Neural crest cell (in vitro differentiated cells): ENCODE results near the gene TBXAS1. TPM values are rescaled to one million over a fixed set of nuclear protein-coding genes. Genes with fewer than 3 reads are reported as not detected.

Experiments
- DNase-seq: peaks from one replicate; pipeline ENCODE4 v3.0.0; 2021; ENCODE audit warnings: low read depth, mixed read lengths, low spot score
- H3K27ac Mint-ChIP-seq: one replicate; pipeline ENCODE4 v1.8.0; 2021; ENCODE audit warnings: mild to moderate bottlenecking, mixed read lengths; ENCODE audit not compliant: unreplicated experiment
- H3K27me3 Mint-ChIP-seq: 2 replicates; pipeline ENCODE4 v1.8.0; 2021; ENCODE audit warnings: low read depth, mild to moderate bottlenecking, mixed read lengths
- H3K36me3 Mint-ChIP-seq: 2 replicates; pipeline ENCODE4 v1.8.0; 2021; ENCODE audit warnings: low read depth, mild to moderate bottlenecking, mixed read lengths
- H3K4me1 Mint-ChIP-seq: 2 replicates; pipeline ENCODE4 v1.8.0; 2021; ENCODE audit warnings: mixed read lengths
- H3K4me3 Mint-ChIP-seq: one replicate; pipeline ENCODE4 v1.8.0; 2021; ENCODE audit warnings: mild to moderate bottlenecking, mixed read lengths
- H3K9me3 Mint-ChIP-seq: 2 replicates; pipeline ENCODE4 v1.8.0; 2021; ENCODE audit warnings: mixed read lengths
- CTCF ChIP-seq: fragments of 200-600 bp; sonication (generic); conservative IDR thresholded peaks from 2 replicates; pipeline ENCODE4 v1.5.0; 2021; ENCODE audit warnings: antibody characterized with exemption, mild to moderate bottlenecking
- total RNA-seq: library from RNA; stranded (reverse); gene quantifications from 2 replicates; pipeline ENCODE4 v1.2.1, GENCODE V29; 2021

TBXAS1 gene
- total RNA-seq, 1 donor from 2014 or later: 5.7 TPM

GRCh38 chr7:140024585-140024984 lies 195.5 kb downstream of the TBXAS1 start:
- H3K4me1 Mint-ChIP-seq: no peaks in the 10 kb centered on the region
- no peak for DNase-seq
- TF ChIP-seq CTCF: no peak
- H3K27ac Mint-ChIP-seq: no peak overlapping the region
- H3K4me3 Mint-ChIP-seq: no peak overlapping the region
- H3K36me3 Mint-ChIP-seq: no peaks in the 10 kb centered on the region
- H3K9me3 Mint-ChIP-seq: no peaks in the 10 kb centered on the region
- no peaks in the 10 kb centered on the region for H3K27me3 Mint-ChIP-seq

DNA sequence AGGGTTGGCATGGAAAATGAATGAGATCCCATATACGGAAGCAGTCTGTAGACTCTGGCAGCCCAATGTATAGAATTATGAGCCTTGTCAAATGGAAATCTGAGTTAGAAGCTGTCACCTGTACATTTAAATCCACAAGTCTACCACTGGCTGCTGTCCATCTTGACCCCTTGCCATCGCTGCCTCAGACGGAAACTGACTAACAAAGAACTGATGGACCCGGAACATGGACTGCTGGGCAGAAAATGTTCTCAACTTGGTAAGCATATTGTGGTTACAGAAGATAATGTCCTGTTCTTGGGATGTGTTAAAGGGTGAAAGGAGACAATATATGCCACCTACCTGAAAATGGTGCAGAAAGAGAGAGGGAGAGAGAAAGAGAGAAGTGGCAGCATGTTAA lies 196.2 kb downstream of the TBXAS1 start:
- H3K27me3 Mint-ChIP-seq: no peaks in the 10 kb centered on the region
- H3K9me3 Mint-ChIP-seq: no peaks in the 10 kb centered on the region
- no peak for DNase-seq
- H3K4me1 Mint-ChIP-seq: no peaks in the 10 kb centered on the region
- no peak for TF ChIP-seq CTCF
- no peak overlapping the region for H3K27ac Mint-ChIP-seq
- H3K4me3 Mint-ChIP-seq: no peak overlapping the region
- H3K36me3 Mint-ChIP-seq: no peaks in the 10 kb centered on the region

DNA sequence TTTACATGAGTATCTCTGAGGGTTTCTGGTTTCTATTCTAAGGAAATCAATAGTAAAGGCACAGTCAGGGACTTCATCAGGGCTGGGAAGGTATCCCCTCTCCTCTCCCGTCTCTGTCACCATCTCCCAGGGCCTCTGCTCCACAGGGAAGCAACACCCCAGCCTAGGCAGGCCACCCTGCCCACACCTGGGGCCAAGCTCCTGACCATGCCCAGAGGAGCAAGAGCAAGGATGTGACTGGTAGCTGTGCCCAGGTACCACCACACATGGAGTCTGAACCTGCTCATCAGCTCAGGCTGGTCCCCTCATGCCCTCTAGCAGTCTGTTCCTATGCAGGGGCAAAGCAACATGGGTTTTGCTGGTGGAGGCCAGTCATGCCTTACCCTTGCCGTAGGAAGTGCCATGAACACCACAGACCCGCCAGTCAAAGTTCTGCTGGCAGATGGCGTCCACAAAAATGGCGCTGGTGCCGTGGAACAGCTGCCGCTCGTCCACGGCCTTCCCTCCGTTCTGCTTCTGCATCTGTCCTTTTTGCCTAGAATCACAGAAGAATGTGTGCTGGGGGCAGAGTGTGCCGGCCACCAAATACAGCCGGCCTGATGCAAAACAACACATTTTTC lies 196.9 kb downstream of the TBXAS1 start:
- DNase-seq: no peak
- H3K27me3 Mint-ChIP-seq: no peaks in the 10 kb centered on the region
- peak overlapping the region; percentile 39 for H3K27ac Mint-ChIP-seq
- no peaks in the 10 kb centered on the region for H3K36me3 Mint-ChIP-seq
- no peak for TF ChIP-seq CTCF
- H3K9me3 Mint-ChIP-seq: no peaks in the 10 kb centered on the region
- H3K4me1 Mint-ChIP-seq: no peaks in the 10 kb centered on the region
- H3K4me3 Mint-ChIP-seq: no peak overlapping the region

GRCh38 chr7:140026935-140027334 lies 197.9 kb downstream of the TBXAS1 start:
- DNase-seq: no peak

GRCh38 chr7:140027858-140028257 lies 198.8 kb downstream of the TBXAS1 start:
- Mint-ChIP-seq H3K27me3 (no peaks in the 10 kb centered on the region), H3K9me3 (no peaks in the 10 kb centered on the region), H3K4me1 (no peaks in the 10 kb centered on the region)

More at GRCh38 chr7:140026935-140027334, 197.9 kb downstream of the TBXAS1 start:
- Mint-ChIP-seq H3K36me3 (no peaks in the 10 kb centered on the region), H3K4me1 (no peaks in the 10 kb centered on the region), H3K27ac (no peak overlapping the region), H3K4me3 (no peak overlapping the region), H3K9me3 (no peaks in the 10 kb centered on the region), H3K27me3 (no peaks in the 10 kb centered on the region)
- TF ChIP-seq CTCF: no peak

More at GRCh38 chr7:140027858-140028257, 198.8 kb downstream of the TBXAS1 start:
- no peaks in the 10 kb centered on the region for H3K36me3 Mint-ChIP-seq
- H3K27ac Mint-ChIP-seq: no peak overlapping the region
- no peak overlapping the region for H3K4me3 Mint-ChIP-seq
- DNase-seq: no peak
- no peak for TF ChIP-seq CTCF
